Endodermal cell (in vitro differentiated cells): ENCODE measurements around the gene GGA3. TPM values are rescaled to one million over a fixed set of nuclear protein-coding genes. Genes with fewer than 3 reads are reported as not detected.
A peak's percentile ranks its signal among the peaks of the same experiment; 100 is the strongest.
"Not testable (repeated sequence)": the region's sequence is repeated elsewhere in the genome, so short reads cannot be mapped to it uniquely, and the experiment has no call there.

Source experiments
- DNase-seq: peaks from one replicate; pipeline ENCODE4 v3.0.0-alpha.2; 2017
- H3K27ac ChIP-seq: 2 replicates; pipeline ENCODE4 v1.5.1; 2013; ENCODE audit warnings: mild to moderate bottlenecking, low read depth, low read length, moderate library complexity
- H3K27me3 ChIP-seq: 2 replicates; pipeline ENCODE4 v1.6.1; 2013; ENCODE audit warnings: mild to moderate bottlenecking, low read length, moderate library complexity; ENCODE audit not compliant: insufficient read depth, control insufficient read depth, poor library complexity, severe bottlenecking
- H3K36me3 ChIP-seq: 2 replicates; pipeline ENCODE4 v1.7.0; 2013; ENCODE audit warnings: mild to moderate bottlenecking, low read length, moderate library complexity; ENCODE audit not compliant: control insufficient read depth, insufficient read depth
- H3K4me1 ChIP-seq: one replicate; pipeline ENCODE4 v1.7.0; 2013; ENCODE audit warnings: low read length; ENCODE audit not compliant: control insufficient read depth, insufficient read depth
- H3K4me3 ChIP-seq: 2 replicates; pipeline ENCODE4 v1.5.1; 2013; ENCODE audit warnings: mild to moderate bottlenecking, low read length, moderate library complexity
- H3K9ac ChIP-seq: 2 replicates; pipeline ENCODE4 v1.6.1; 2013; ENCODE audit warnings: mild to moderate bottlenecking, low read length, moderate library complexity; ENCODE audit not compliant: poor library complexity, severe bottlenecking; ENCODE audit errors: extremely low read depth
- H3K9me3 ChIP-seq: 2 replicates; pipeline ENCODE4 v1.6.1; 2013; ENCODE audit warnings: mild to moderate bottlenecking, low read length, moderate library complexity; ENCODE audit not compliant: control insufficient read depth
- H3K27ac Mint-ChIP-seq: 2 replicates; pipeline ENCODE4 v1.8.0; 2020; ENCODE audit warnings: mixed read lengths
- H3K27me3 Mint-ChIP-seq: 2 replicates; pipeline ENCODE4 v1.8.0; 2021; ENCODE audit warnings: mild to moderate bottlenecking, mixed read lengths; ENCODE audit not compliant: insufficient read depth
- H3K36me3 Mint-ChIP-seq: 2 replicates; pipeline ENCODE4 v1.8.0; 2020; ENCODE audit warnings: low read depth, mixed read lengths
- H3K4me1 Mint-ChIP-seq: 2 replicates; pipeline ENCODE4 v1.8.0; 2020; ENCODE audit warnings: mixed read lengths
- H3K4me3 Mint-ChIP-seq: 2 replicates; pipeline ENCODE4 v1.8.0; 2020; ENCODE audit warnings: mild to moderate bottlenecking, moderate library complexity, mixed read lengths
- H3K9me3 Mint-ChIP-seq: 2 replicates; pipeline ENCODE4 v1.8.0; 2020; ENCODE audit warnings: mild to moderate bottlenecking, mixed read lengths
- CTCF ChIP-seq: fragments of 200-600 bp; sonication (generic); conservative IDR thresholded peaks from 2 replicates; pipeline ENCODE4 v1.5.0; 2021; ENCODE audit warnings: antibody characterized with exemption, mild to moderate bottlenecking
- WGBS, 2 experiments: methylation state at CpG; one replicate each; pipeline versions ENCODE4 v1.1.5 to v1.1.7; 2013; ENCODE audit warnings: missing lambda C conversion rate in 2 of 2, mixed read lengths in 1 of 2; ENCODE audit not compliant: insufficient coverage in 1 of 2, insufficient read length in 1 of 2; 5-methylcytosine and 5-hydroxymethylcytosine counted together
- total RNA-seq, 2 donors: library from RNA; stranded (reverse); fragmentation: NEBNext Ultra II Directional in 1 of 2; extraction: Animal tissue kit (Norgen Biotek cat#: 25700) in 1 of 2; gene quantifications; 2 replicates in 1 of 2; 3 replicates in 1 of 2; pipeline ENCODE4 v1.2.1, GENCODE V29; 2021

GGA3 gene
- total RNA-seq, 2 donors from 2014 or later = 64.9 to 73.2 TPM

GRCh38 chr17:75288359-75288758 is 27.0 kb upstream of the GGA3 start:
- no peaks in the 10 kb centered on the region for H3K27me3 ChIP-seq
- H3K9me3 ChIP-seq = no peaks in the 10 kb centered on the region
- peak overlapping the region; percentile 36 for H3K9ac ChIP-seq
- no peak overlapping the region for H3K27ac ChIP-seq
- Mint-ChIP-seq H3K4me3 (peak overlapping the region; percentile 83), H3K27me3 (peaks cover 1% of the 10 kb centered on the region), H3K4me1 (no peaks in the 10 kb centered on the region), H3K27ac (no peak overlapping the region), H3K36me3 (peaks cover 10% of the 10 kb centered on the region), H3K9me3 (no peaks in the 10 kb centered on the region)
- H3K4me3 ChIP-seq = peak overlapping the region; percentile 92
- no peak for TF ChIP-seq CTCF
- peaks cover 6% of the 10 kb centered on the region for H3K36me3 ChIP-seq
- 50% methylated on average over 1 of the region's 2 CpGs; no CpG with 5 or more reads in 1 of the 2 experiments for WGBS, 2 experiments
- no peak for DNase-seq
- no peaks in the 10 kb centered on the region for H3K4me1 ChIP-seq

- H3K4me1 ChIP-seq = no peaks in the 10 kb centered on the region
- no peaks in the 10 kb centered on the region for H3K27me3 ChIP-seq
- no peaks in the 10 kb centered on the region for H3K4me1 Mint-ChIP-seq
- no peak overlapping the region for H3K9ac ChIP-seq
- peaks cover 12% of the 10 kb centered on the region for H3K36me3 Mint-ChIP-seq
- peaks cover 6% of the 10 kb centered on the region for H3K36me3 ChIP-seq
- no peak overlapping the region for H3K27ac ChIP-seq
- no peaks in the 10 kb centered on the region for H3K9me3 ChIP-seq
- 96 to 97% methylated on average over 9 of the region's 9 CpGs for WGBS, 2 experiments
- H3K27me3 Mint-ChIP-seq = peaks cover 1% of the 10 kb centered on the region
- no peak overlapping the region for H3K4me3 Mint-ChIP-seq
- TF ChIP-seq CTCF = no peak
- no peak overlapping the region for H3K27ac Mint-ChIP-seq
- no peaks in the 10 kb centered on the region for H3K9me3 Mint-ChIP-seq
- no peak overlapping the region for H3K4me3 ChIP-seq
- no peak for DNase-seq
These were observed 25.8 kb upstream of the GGA3 start for GRCh38 chr17:75287221-75287620.

- Histone ChIP-seq H3K27me3 (no peaks in the 10 kb centered on the region), H3K27ac (no peak overlapping the region), H3K36me3 (peaks cover 6% of the 10 kb centered on the region), H3K4me3 (no peak overlapping the region), H3K4me1 (no peaks in the 10 kb centered on the region), H3K9ac (no peak overlapping the region), H3K9me3 (no peaks in the 10 kb centered on the region)
- H3K4me1 Mint-ChIP-seq = no peaks in the 10 kb centered on the region
- no peaks in the 10 kb centered on the region for H3K9me3 Mint-ChIP-seq
- no peak overlapping the region for H3K27ac Mint-ChIP-seq
- no peak overlapping the region for H3K4me3 Mint-ChIP-seq
- DNase-seq = no peak
- no peaks in the 10 kb centered on the region for H3K27me3 Mint-ChIP-seq
- peaks cover 18% of the 10 kb centered on the region for H3K36me3 Mint-ChIP-seq
- no peak for TF ChIP-seq CTCF
- WGBS, 2 experiments = 91 to 94% methylated on average over 6 of the region's 6 CpGs
These were observed 23.7 kb upstream of the GGA3 start for GRCh38 chr17:75285123-75285522.

- H3K4me3 Mint-ChIP-seq, H3K27me3 Mint-ChIP-seq, H3K27ac Mint-ChIP-seq, H3K9ac ChIP-seq, H3K36me3 ChIP-seq, H3K4me1 ChIP-seq, H3K9me3 ChIP-seq, DNase-seq, H3K4me1 Mint-ChIP-seq, H3K9me3 Mint-ChIP-seq, H3K4me3 ChIP-seq, H3K27ac ChIP-seq, H3K27me3 ChIP-seq: not testable (repeated sequence)
- WGBS, 2 experiments = 92 to 100% methylated on average over 1 to 4 of the region's 4 CpGs
- H3K36me3 Mint-ChIP-seq = peaks cover 14% of the 10 kb centered on the region
These were observed 18.8 kb upstream of the GGA3 start for GRCh38 chr17:75280189-75280588.
